OCI-M2 (cell line): ENCODE data around the gene FOXB2.

Source experiments
- DNase-seq: peaks from one replicate; lab custom pipeline; 2025; ENCODE audit not compliant: unreplicated experiment; lab: John Stamatoyannopoulos, UW

Gene FOXB2

DNA sequence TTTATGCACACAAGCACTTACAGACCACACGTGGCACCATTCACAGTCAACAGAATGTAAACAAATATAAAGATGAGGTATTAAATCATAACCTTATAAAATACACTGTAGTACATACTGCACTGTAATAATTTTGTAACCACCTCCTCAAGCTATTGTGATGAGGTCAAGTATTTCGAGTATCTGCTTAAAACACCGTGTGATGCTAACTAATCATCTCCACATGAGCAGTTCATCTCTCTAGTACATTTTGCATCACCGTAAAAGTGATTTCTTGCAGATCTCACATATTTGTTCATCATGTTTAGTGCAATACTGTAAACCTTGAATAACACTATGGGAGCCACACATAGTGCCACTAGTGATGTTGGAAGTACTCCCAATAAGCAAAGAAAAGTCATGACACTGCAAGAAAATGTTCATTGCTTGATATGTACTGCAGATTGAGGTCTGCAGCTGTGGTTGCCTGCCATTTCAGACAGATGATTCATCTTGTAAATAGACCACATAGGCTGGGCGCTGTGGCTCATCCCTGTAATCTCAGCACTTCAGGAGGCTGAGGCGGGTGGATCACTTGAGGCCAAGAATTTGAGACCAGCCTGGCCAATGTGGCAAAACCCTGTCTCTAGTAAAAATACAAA lies 44.3 kb downstream of the FOXB2 start:
- DNase-seq = no peak

DNA sequence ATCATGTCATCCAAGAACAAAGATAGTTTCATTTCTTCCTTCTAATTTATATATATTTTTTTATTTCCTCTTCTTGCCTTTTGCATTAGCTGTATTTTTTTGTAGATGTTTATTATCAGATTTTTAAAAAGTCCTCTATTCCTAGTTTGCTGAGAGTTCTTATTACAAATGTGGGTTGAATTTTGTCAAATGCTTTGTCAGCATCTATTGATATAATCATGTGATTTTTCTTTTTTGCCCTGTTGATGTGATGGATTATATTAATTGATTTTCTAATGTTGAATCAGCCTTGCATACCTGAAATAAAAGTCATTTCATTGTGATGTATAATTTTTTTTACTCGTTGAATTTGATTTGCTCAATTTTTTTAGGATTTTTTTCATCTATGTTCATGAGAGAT lies 46.9 kb downstream of the FOXB2 start:
- no peak for DNase-seq
